ENCODE results near the gene B4GALNT4.
"Not testable (repeated sequence)": the region's sequence is repeated elsewhere in the genome, so short reads cannot be mapped to it uniquely, and the experiment has no call there.

The B4GALNT4 gene

GRCh38 chr11:330307-330693 lies 39.0 kb upstream of the B4GALNT4 start:
- no peak overlapping the region for H3K4me3 Mint-ChIP-seq
- peak overlapping the region; percentile 88 to 95 (median 89) for H3K27ac Mint-ChIP-seq
- H3K9me3 Mint-ChIP-seq, result no peaks in the 10 kb centered on the region
- H3K4me1 Mint-ChIP-seq, result peaks cover 55% of the 10 kb centered on the region
- no peaks in the 10 kb centered on the region for H3K36me3 Mint-ChIP-seq (ENCODE audit: low read depth)
- TF ChIP-seq, protein P1, sequence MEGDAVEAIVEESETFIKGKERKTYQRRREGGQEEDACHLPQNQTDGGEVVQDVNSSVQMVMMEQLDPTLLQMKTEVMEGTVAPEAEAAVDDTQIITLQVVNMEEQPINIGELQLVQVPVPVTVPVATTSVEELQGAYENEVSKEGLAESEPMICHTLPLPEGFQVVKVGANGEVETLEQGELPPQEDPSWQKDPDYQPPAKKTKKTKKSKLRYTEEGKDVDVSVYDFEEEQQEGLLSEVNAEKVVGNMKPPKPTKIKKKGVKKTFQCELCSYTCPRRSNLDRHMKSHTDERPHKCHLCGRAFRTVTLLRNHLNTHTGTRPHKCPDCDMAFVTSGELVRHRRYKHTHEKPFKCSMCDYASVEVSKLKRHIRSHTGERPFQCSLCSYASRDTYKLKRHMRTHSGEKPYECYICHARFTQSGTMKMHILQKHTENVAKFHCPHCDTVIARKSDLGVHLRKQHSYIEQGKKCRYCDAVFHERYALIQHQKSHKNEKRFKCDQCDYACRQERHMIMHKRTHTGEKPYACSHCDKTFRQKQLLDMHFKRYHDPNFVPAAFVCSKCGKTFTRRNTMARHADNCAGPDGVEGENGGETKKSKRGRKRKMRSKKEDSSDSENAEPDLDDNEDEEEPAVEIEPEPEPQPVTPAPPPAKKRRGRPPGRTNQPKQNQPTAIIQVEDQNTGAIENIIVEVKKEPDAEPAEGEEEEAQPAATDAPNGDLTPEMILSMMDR (IDR thresholded peaks at IDR 0.05; ENCODE audit: unreplicated experiment in 3 of 3), result no peak
- H3K27me3 Mint-ChIP-seq (ENCODE audit: low read depth), result no peaks in the 10 kb centered on the region

- Mint-ChIP-seq H3K36me3 (ENCODE audit: low read depth) (no peaks in the 10 kb centered on the region), H3K27ac (peak overlapping the region; percentile 43 to 91 (median 56)), H3K4me3 (no peak overlapping the region), H3K27me3 (ENCODE audit: low read depth) (no peaks in the 10 kb centered on the region), H3K9me3 (no peaks in the 10 kb centered on the region), H3K4me1 (peaks cover 55% of the 10 kb centered on the region)
- TF ChIP-seq, protein P1 (IDR thresholded peaks at IDR 0.05; ENCODE audit: unreplicated experiment in 3 of 3), result no peak
Measured at GRCh38 chr11:330694-331357, 38.5 kb upstream of the B4GALNT4 start.

GRCh38 chr11:331358-332060 lies 37.8 kb upstream of the B4GALNT4 start:
- Mint-ChIP-seq H3K27me3 (ENCODE audit: low read depth) (no peaks in the 10 kb centered on the region), H3K4me1 (peaks cover 55% of the 10 kb centered on the region), H3K4me3 (no peak overlapping the region), H3K36me3 (ENCODE audit: low read depth) (no peaks in the 10 kb centered on the region), H3K9me3 (no peaks in the 10 kb centered on the region), H3K27ac (peak overlapping the region; percentile 43 to 91 (median 56))
- TF ChIP-seq, protein P1 (IDR thresholded peaks at IDR 0.05; ENCODE audit: unreplicated experiment in 3 of 3), result no peak

GRCh38 chr11:332651-333480 lies 36.4 kb upstream of the B4GALNT4 start:
- Mint-ChIP-seq H3K9me3 (no peaks in the 10 kb centered on the region), H3K4me3 (no peak overlapping the region), H3K27me3 (ENCODE audit: low read depth) (no peaks in the 10 kb centered on the region), H3K36me3 (ENCODE audit: low read depth) (no peaks in the 10 kb centered on the region), H3K27ac (peak overlapping the region in 2 of 3 experiments; percentile 91 to 97), H3K4me1 (peaks cover 54% of the 10 kb centered on the region)
- TF ChIP-seq, protein P1 (IDR thresholded peaks at IDR 0.05; ENCODE audit: unreplicated experiment in 3 of 3), result no peak

DNA sequence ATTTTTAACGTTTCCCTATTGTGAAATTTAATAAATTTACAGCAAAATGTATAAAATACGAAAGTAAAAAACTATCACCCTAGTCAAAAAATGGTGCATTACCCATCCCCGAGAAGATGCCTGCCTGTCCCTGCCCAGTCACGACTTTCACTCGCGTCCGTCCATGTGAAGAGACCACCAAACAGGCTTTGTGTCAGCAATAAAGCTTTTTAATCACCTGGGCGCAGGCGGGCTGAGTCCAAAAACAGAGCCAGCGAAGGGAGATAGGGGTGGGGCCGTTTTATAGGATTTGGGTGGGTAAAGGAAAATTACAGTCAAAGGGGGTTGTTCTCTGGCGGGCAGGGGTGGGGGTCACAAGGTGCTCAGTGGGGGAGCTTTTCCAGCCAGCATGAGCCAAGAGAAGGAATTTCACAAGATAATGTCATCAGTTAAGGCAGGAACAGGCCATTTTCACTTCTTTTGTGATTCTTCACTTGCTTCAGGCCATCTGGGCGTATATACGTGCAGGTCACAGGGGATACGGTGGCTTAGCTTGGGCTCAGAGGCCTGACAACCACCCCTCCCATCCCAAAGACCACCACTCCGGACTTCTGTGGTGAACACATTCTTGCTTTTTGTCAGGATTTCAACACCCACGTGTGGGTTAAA lies 35.6 kb upstream of the B4GALNT4 start:
- H3K36me3 Mint-ChIP-seq (ENCODE audit: low read depth); H3K27me3 Mint-ChIP-seq (ENCODE audit: low read depth); H3K4me3 Mint-ChIP-seq; H3K9me3 Mint-ChIP-seq: not testable (repeated sequence)
- Mint-ChIP-seq H3K4me1 (peaks cover 54% of the 10 kb centered on the region), H3K27ac (peak overlapping the region; percentile 91 to 98 (median 97))
